ENCODE results near the gene GNG2. TPM values are rescaled to one million over a fixed set of nuclear protein-coding genes. Genes with fewer than 3 reads are reported as not detected.

Gene GNG2
- total and polyA plus RNA-seq, 9 of the 15 experiments (the other 6 are each of a cell fraction or from before 2014, with no cell fraction given), result 0.18 TPM; not detected in 8

DNA sequence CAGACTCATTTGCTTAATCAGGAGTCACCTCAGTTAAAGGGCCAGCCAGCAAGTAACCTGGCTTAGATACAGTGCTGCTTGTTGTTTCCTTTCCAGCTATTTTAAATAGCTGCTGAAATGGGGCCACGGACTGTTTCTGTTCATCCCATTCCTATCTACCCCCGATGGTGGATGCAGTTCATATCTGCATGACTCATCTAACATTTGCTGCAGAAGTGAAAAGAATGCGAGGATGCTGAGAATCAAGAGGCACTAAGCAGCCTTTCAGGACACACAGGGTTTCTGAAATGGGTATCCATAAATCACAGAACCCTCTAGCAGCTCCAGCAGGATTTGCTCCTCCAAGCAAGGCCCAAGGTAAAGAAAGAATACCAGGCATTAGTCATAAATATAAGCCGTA, 68.8 kb downstream of the GNG2 start (continued):
- TF ChIP-seq HDAC2 (IDR thresholded peaks at IDR 0.05) (no peak), PCBP1 (IDR thresholded peaks at IDR 0.05; ENCODE audit: low read depth, low read length, poor library complexity, severe bottlenecking) (no peak), HIVEP1 (CRISPR knock-in tag; IDR thresholded peaks at IDR 0.05) (no peak), PCBP2 (IDR thresholded peaks at IDR 0.05; ENCODE audit: low read depth, low read length, poor library complexity, severe bottlenecking) (no peak), DNMT1 (IDR thresholded peaks at IDR 0.05) (no peak), MAZ (CRISPR knock-in tag; conservative IDR thresholded peaks at IDR 0.05 in 1 of 2, IDR thresholded peaks at IDR 0.05 in 1 of 2) (no peak), ZNF174 (CRISPR knock-in tag; IDR thresholded peaks at IDR 0.05) (no peak), ZNF75A (CRISPR knock-in tag; IDR thresholded peaks at IDR 0.05) (no peak)
- TF ChIP-seq, protein P1, sequence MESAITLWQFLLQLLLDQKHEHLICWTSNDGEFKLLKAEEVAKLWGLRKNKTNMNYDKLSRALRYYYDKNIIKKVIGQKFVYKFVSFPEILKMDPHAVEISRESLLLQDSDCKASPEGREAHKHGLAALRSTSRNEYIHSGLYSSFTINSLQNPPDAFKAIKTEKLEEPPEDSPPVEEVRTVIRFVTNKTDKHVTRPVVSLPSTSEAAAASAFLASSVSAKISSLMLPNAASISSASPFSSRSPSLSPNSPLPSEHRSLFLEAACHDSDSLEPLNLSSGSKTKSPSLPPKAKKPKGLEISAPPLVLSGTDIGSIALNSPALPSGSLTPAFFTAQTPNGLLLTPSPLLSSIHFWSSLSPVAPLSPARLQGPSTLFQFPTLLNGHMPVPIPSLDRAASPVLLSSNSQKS (CRISPR knock-in tag; IDR thresholded peaks at IDR 0.05), result no peak

DNA sequence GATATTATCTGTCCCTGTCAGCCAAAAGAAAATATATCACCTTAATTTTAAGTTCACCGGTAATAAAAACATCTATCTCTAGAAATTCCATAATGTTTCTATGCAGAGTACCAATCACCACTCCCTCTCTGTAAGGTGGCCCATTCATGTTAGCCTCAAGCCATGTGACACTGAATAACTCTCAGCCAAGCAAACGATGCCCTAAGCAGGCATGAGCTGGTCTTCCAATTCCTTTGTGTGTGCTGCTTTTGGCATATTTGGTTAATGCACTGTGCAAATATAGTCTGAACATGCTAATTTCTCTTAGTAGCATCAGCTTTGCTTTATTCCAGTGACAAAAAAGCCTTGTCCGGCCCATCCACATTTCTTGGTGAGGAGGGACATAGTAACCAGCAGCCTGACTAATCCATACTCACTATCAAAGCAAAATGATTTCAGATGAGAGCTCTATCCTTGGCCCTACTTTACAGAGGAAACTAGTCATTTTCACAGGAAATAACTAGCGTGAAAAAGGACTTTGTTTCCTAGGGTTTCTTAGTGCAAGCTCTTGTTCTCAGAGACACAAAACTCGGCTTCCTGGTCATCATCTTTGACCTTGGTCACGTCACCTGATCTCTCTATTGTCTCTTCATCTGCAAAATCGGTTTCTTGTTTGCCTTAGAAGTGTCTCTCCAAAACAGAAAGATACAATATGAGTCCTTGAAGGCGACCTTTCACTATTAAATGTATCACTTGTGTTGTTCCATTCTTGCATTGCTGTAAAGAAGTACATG, 69.7 kb downstream of the GNG2 start:
- ATAC-seq, result no peak
- CTCF ChIA-PET (ENCODE audit: low intra/inter-chr PET ratio), result no interaction called here
- BruUV-seq (replicated peaks), result no TSS peak
- in situ Hi-C loops (cut with MboI), result no loop called here
- WGBS (ENCODE audit: insufficient coverage, low coverage, missing lambda C conversion rate), result 3% methylated on average over 8 of the region's 8 CpGs
- Histone ChIP-seq H3K27ac (ENCODE audit: extremely low read depth, low read depth, low read length) (no peak overlapping the region), H3K4me2 (ENCODE audit: insufficient read depth, low read length) (no peak overlapping the region), H3K4me3 (no peak overlapping the region), H3K27me3 (ENCODE audit: control insufficient read depth in 2 of 2, insufficient read depth in 2 of 2, low read length in 2 of 2) (peaks cover 0 to 2% of the 10 kb centered on the region in 2 experiments; a peak in 1 of 5 replicates), H3K9me1 (ENCODE audit: control insufficient read depth, insufficient read depth, low read length) (no peaks in the 10 kb centered on the region), H3K9me3 (replicated peaks; ENCODE audit: control insufficient read depth, insufficient read depth, low read depth, low read length) (peaks cover 2% of the 10 kb centered on the region), H3K79me2 (ENCODE audit: control insufficient read depth, insufficient read depth, low read length) (no peaks in the 10 kb centered on the region), H3K4me1 (replicated peaks in 1 of 2; ENCODE audit: control insufficient read depth in 2 of 2, insufficient read depth in 2 of 2, low read length in 2 of 2) (no peaks in the 10 kb centered on the region), H4K20me1 (replicated peaks; ENCODE audit: control insufficient read depth, insufficient read depth, low read length) (no peaks in the 10 kb centered on the region), H2AFZ (ENCODE audit: low read depth, low read length) (no peak overlapping the region), H3K9ac (ENCODE audit: insufficient read depth in 1 of 2, low read depth in 2 of 2, low read length in 2 of 2) (no peak overlapping the region), H3K36me3 (ENCODE audit: control insufficient read depth, insufficient read depth, low read length) (no peaks in the 10 kb centered on the region)
- FAIRE-seq, result no peak
- POLR2A ChIA-PET, result interaction anchor here (0.7 kb wide), 1 partner anchor 334 kb away, joined by 4 read pairs; no protein-coding TSS in a partner anchor
- intact Hi-C loops (cut with micrococcal nuclease), result no loop called here
- no peak for DNase-seq (ENCODE audit: extremely low read depth in 1 of 4, low spot score in 3 of 4)
- TF ChIP-seq CBX2 (IDR thresholded peaks at IDR 0.05; ENCODE audit: insufficient read depth, low read length, poor library complexity, severe bottlenecking), result no peak
- TF ChIP-seq HNRNPUL1 (IDR thresholded peaks at IDR 0.05; ENCODE audit: low read length), result no peak
- no peak for TF ChIP-seq MAFG (tag; conservative IDR thresholded peaks at IDR 0.05)
- no peak for TF ChIP-seq LCOR (CRISPR knock-in tag; IDR thresholded peaks at IDR 0.05)
- TF ChIP-seq, protein P2, sequence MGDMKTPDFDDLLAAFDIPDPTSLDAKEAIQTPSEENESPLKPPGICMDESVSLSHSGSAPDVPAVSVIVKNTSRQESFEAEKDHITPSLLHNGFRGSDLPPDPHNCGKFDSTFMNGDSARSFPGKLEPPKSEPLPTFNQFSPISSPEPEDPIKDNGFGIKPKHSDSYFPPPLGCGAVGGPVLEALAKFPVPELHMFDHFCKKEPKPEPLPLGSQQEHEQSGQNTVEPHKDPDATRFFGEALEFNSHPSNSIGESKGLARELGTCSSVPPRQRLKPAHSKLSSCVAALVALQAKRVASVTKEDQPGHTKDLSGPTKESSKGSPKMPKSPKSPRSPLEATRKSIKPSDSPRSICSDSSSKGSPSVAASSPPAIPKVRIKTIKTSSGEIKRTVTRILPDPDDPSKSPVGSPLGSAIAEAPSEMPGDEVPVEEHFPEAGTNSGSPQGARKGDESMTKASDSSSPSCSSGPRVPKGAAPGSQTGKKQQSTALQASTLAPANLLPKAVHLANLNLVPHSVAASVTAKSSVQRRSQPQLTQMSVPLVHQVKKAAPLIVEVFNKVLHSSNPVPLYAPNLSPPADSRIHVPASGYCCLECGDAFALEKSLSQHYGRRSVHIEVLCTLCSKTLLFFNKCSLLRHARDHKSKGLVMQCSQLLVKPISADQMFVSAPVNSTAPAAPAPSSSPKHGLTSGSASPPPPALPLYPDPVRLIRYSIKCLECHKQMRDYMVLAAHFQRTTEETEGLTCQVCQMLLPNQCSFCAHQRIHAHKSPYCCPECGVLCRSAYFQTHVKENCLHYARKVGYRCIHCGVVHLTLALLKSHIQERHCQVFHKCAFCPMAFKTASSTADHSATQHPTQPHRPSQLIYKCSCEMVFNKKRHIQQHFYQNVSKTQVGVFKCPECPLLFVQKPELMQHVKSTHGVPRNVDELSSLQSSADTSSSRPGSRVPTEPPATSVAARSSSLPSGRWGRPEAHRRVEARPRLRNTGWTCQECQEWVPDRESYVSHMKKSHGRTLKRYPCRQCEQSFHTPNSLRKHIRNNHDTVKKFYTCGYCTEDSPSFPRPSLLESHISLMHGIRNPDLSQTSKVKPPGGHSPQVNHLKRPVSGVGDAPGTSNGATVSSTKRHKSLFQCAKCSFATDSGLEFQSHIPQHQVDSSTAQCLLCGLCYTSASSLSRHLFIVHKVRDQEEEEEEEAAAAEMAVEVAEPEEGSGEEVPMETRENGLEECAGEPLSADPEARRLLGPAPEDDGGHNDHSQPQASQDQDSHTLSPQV (IDR thresholded peaks at IDR 0.05), result no peak
- TF ChIP-seq THRA (IDR thresholded peaks at IDR 0.05), result no peak
